SU-DHL-6 (cell line): ENCODE data around the gene NUDT2.

Source experiments
- EZH2phosphoT487 ChIP-seq: fragments of 200-600 bp; sonication (generic), shearing (Covaris generic); conservative IDR thresholded peaks from 2 replicates; pipeline ENCODE4 v1.6.1; 2018; ENCODE audit warnings: mild to moderate bottlenecking, antibody characterized with exemption, low read length, moderate library complexity, mixed read lengths
- TF ChIP-seq, protein P1 (sequence below): fragments of 200-600 bp; sonication (generic); IDR thresholded peaks from one replicate; pipeline ENCODE4 v1.5.1; 2017; ENCODE audit warnings: antibody characterized with exemption, mild to moderate bottlenecking, low read length, moderate library complexity; ENCODE audit not compliant: insufficient read depth, poor library complexity, severe bottlenecking

DNA sequence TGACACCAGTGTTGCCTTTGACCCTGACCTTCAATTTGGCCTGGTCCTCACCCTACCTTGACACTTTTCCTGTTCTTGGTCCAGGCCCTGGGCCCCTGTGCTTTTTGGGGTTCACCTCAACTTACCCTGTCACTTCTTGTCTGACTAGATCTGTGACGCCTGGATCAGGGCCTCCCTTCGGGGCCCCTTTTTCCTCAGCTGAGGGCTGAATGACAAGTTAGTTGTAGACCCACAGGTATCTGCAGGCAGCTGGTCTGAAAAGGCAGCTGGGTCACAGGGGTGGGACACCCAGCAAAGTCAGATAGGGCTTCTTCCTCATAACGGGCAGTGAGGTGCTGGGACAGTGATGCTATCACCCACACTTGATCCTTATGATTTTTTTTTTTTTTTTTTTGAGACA, 57.3 kb downstream of the NUDT2 start:
- TF ChIP-seq, protein P1, sequence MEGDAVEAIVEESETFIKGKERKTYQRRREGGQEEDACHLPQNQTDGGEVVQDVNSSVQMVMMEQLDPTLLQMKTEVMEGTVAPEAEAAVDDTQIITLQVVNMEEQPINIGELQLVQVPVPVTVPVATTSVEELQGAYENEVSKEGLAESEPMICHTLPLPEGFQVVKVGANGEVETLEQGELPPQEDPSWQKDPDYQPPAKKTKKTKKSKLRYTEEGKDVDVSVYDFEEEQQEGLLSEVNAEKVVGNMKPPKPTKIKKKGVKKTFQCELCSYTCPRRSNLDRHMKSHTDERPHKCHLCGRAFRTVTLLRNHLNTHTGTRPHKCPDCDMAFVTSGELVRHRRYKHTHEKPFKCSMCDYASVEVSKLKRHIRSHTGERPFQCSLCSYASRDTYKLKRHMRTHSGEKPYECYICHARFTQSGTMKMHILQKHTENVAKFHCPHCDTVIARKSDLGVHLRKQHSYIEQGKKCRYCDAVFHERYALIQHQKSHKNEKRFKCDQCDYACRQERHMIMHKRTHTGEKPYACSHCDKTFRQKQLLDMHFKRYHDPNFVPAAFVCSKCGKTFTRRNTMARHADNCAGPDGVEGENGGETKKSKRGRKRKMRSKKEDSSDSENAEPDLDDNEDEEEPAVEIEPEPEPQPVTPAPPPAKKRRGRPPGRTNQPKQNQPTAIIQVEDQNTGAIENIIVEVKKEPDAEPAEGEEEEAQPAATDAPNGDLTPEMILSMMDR: no peak
- TF ChIP-seq EZH2phosphoT487: no peak
